GM21825 (cell line): ENCODE data around the gene VSX2.
A peak's percentile ranks its signal among the peaks of the same experiment; 100 is the strongest.

Source experiments
- ATAC-seq: cut with Tn5 transposase; IDR thresholded peaks from one replicate; pipeline ENCODE4 v1.9.1; 2021; ENCODE audit warnings: mild to moderate bottlenecking, moderate library complexity; ENCODE audit not compliant: unreplicated experiment

VSX2 gene

DNA sequence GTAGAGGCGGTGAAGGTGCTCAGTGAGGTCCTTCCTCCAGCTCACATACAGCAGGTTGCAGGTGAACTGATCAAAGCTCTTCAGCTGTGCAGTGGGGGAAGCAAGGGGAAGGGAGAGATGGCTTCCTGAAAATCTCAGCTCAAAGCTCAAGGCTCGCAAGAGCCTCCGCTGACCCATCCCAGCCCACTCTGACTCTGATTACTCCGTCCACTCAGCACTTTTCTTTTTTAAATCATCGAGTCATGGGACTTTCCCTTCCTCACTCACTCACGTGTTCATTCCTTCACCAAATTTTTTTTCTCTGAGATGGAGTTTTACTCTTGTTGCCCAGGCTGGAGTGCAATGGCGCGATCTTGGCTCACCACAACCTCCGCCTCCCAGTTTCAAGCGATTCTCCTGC lies 58.7 kb downstream of the VSX2 start:
- no peak for ATAC-seq

DNA sequence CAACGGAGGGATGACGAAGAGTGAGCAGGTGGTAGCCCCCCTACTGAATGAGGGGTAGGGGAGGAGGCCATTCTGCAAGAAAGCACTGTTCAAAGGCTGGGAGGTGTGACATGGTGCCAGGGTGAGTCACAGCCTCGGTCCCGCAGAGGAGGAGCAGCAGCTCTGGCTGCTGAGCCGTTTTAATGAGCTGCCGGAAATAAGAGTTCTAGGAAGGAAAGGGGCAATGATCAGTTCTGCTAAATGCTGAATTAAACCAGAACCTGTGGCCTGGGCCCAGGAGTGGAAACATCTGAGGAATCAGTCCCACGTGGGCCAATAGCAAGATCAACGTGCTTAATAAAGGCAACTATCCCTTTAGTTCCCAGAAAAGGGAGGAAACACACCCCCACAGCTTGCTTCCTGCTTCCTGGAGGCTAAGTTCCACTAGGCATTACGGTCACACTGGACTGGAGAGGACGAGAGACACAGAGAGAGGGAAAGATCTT lies 59.9 kb downstream of the VSX2 start:
- ATAC-seq: no peak

DNA sequence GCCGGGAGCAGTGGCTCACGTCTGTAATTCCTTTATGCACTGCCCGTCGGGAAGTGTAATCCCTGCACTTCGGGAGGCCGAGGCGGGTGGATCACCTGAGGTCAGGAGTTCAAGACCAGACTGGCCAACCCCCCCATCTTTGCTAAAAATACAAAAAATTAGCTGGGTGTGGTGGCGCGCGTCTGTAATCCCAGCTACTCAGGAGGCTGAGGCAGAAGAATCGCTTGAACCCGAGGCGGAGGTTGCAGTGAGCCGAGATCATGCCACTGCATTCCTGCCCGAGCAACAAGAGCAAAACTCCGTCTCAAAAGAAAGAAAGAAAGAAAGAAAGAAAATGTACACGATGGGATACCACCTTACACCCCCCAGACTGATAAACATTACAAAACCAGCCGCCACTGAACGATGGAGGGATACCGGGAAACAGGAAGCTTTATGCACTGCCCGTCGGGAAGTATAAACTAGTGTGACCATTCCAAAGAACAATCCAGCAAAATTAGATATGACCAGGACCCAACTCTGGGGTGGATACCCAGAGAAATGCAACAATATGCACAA lies 62.4 kb downstream of the VSX2 start:
- no peak for ATAC-seq

DNA sequence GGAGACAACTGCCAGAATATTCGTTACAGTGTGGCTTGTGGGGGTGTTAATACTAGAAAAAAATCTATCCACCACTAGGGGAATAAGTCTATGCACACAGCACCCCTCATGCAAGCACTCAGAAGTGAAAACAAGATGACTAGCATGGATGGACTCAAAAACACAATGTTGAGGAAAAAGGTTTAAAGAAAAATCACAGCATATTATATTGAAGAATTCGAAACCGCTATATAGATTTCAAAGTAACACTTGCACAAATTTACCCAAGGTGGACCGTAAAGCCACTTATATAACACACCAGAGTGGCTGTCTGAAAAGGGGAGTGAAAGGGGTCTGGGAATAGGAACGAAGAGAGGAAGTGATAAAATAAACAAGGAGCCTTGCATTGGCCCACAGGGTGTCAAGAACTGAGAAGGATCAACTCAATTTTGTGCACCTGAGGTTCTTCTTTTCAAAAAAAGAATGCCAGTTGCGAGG lies 62.9 kb downstream of the VSX2 start:
- peak; percentile 50 for ATAC-seq

DNA sequence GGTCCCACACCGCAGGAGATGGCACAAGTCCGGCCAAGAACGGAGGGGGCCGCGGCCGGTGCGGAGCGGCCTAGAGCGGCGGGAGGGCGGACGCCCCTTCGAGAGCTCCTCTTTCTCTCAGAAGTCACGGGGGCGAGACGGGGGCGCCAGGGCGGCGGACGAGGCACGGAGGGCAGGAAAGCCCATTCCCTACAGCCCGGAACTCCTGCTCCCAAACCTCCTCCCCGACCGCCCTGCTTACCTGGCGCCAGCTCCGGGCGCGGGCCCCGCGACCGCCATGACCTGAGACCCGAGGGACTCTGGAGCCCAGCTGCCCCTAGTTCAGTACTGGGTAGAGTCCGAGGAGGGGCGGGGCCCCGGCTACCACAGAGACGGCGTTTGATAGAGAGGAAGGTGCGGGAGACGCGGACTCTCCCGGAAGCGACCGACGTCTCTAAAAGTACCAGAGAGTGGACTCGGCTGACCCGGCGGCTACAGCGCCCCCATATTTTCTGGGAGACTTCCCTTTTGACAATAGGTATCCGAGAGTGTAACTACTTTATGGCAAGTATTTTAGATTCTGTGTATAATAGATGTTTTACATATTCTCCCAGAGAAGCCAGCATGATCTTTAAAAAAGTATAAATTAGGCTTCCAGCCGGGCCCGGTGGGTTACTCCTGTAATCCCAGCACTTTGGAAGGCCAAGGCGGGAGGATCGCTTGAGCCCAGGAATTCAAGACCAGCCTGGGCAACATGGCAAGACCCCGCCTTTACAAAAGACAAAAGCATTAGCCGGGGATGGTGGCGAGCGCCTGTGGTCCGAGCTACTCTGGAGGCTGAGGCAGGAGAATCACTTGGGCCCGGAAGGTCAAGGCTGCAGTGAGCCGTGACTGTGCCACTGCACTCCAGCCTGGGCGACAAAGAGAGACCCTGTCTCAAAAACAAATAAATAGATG lies 63.7 kb downstream of the VSX2 start, which contains the start of gene ABCD4:
Gene ABCD4 (minus strand): TSS at position 301 of the 936 bp plus-strand sequence. CDS start 22 bp downstream, at position 279.
- peak; percentile 96 for ATAC-seq

DNA sequence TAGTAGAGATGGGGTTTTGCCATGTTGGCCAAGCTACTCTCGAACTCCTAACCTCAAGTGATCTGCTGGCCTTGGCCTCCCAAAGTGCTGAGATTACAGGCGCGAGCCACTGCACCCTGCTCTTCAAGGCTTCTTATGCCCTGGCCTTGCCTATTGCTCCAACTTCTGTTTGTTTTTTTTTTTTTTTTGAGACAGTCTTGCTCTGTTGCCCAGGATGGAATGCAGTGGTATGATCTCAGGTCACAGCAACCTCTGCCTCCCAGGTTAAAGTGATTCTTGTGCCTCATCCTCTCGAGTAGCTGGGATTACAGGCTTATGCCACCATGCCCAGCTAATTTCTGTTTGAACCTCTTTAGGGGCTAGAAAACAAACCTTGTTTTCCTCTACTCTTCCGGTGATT lies 69.4 kb downstream of the VSX2 start:
- ATAC-seq: no peak

DNA sequence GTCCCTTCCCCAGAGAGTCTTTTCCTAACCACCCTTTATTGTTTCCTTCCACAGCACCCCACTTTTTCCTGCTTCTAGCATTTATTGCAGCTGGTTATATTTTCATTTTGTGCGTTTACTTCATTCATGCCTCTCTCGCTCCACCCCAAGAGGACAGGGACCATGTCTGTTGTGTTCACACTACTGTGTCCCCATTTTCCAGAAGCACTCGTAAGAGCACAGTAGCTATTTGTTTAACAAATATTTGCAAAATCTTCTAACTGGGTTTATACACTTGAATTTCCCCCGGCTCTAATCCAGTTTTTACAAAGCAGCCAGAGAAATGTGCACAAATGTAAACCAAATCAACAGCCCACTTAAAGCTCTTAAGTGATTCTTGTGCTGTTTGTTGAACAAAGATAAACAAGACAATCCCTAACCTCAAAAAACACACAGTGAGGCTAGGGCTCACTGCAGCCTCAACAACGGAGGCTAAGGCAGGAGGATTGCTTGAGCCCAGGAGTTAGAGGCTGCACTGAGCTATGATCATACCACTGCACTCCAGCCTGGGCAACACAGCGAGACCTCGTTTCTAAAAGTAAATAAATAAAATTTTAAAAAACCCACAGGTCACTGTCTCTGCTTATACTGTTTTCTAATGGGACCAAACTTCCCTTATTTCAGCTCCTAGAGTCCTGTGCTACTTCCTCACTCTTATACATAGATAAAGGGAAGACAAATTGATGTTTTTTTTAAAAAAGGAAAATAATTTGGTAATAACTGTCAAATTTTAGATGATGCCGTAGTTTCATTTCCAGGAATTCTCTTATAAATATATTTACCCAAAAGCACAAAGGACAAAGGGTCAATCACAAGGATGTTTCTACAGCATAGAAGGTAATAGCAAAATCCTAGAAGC lies 70.1 kb downstream of the VSX2 start:
- ATAC-seq: no peak

DNA sequence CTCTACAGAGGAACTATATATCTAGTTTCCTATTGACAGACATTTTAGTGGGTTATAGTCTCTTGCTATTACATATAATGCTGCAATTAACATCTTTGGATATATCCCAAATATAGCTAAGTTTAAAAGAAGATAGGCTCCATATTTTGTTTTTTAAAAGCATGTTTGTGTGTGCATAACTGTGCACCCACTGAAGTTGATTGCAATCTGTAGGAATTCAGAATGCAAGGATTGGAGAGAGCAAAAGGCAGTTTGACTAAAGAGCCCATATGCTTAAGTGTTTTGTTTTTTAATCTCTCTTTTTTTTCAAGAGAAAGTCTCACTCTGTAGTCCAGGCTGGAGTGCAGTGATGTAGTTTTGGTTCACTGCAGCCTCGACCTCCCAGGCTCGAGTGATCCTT lies 72.9 kb downstream of the VSX2 start:
- no peak for ATAC-seq
